ENCODE results near the gene KCNQ2.

DNA sequence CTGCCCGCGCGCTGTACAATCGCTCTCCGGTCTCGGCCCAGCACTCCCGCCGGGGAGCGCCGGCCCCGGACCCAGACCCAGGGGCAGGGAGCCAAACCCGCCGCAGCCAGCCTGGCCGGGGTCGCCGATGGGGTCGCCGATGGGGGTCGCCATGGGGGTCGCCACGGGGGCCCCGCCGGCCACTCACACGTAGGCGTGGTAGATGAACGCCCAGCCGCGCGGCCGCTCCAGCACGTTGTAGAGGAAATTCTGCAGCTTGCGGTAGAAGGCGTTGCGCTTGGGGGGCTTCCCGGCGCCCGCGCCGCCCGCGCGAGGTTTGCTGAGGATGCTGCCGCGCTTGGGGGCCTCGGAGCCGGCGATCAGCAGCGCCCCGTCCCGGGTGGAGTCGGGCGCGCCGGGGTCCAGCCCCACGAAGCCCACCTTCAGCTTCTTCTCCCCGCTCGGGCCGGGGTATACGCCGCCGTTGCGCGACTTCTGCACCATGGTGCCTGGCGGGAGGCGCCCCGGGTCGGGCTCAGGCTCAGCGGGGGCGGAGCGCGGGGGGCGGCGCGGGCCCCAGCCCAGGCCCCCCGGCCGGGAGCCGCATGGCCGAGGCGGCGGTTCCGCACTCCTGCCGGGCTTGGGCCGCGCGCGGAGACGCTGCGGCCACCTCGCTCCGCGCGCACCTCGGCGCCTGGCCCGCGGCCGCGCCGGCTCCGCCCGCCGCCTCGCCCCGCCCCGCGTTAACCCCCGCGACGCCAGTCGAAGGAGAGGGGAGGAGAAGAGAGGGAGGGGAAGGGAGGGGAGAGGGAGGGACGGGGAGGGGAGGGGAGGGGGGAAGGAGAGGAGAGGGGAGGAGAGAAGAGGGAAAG is at the start of gene KCNQ2:
- TF ChIP-seq, protein P1, sequence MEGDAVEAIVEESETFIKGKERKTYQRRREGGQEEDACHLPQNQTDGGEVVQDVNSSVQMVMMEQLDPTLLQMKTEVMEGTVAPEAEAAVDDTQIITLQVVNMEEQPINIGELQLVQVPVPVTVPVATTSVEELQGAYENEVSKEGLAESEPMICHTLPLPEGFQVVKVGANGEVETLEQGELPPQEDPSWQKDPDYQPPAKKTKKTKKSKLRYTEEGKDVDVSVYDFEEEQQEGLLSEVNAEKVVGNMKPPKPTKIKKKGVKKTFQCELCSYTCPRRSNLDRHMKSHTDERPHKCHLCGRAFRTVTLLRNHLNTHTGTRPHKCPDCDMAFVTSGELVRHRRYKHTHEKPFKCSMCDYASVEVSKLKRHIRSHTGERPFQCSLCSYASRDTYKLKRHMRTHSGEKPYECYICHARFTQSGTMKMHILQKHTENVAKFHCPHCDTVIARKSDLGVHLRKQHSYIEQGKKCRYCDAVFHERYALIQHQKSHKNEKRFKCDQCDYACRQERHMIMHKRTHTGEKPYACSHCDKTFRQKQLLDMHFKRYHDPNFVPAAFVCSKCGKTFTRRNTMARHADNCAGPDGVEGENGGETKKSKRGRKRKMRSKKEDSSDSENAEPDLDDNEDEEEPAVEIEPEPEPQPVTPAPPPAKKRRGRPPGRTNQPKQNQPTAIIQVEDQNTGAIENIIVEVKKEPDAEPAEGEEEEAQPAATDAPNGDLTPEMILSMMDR (IDR thresholded peaks at IDR 0.05; ENCODE audit: borderline replicate concordance, extremely low read depth, low read length, poor library complexity, severe bottlenecking) = no peak
- no peak for TF ChIP-seq EZH2 (IDR thresholded peaks at IDR 0.05; ENCODE audit: borderline replicate concordance, low read depth, low read length, severe bottlenecking)

Measured in DND-41 (cell line).